HepG2 (cell line): ENCODE results near the gene MED15. TPM values are rescaled to one million over a fixed set of nuclear protein-coding genes. Genes with fewer than 3 reads are reported as not detected.

Experiments
- ATAC-seq: fragments of 200-7000 bp; cut with Tn5 transposase; 3 replicates; pipeline ENCODE4 v1.9.1; 2020; ENCODE audit warnings: mild to moderate bottlenecking, moderate library complexity
- BruUV-seq: library from RNA; stranded (reverse); fragments of 400-500 nt; replicated peaks from 2 replicates; lab custom pipeline; 2021; lab: Mats Ljungman, UMichigan
- CTCF ChIA-PET: fragments of 300-600 bp; formaldehyde crosslinking; extraction: SDS; loops from one replicate; lab custom pipeline; 2021; ENCODE audit warnings: low total read pairs, inconsistent platforms, low intra/inter-chr PET ratio; lab: Yijun Ruan, JAX
- POLR2A ChIA-PET: fragments of 350-600 bp; sonication (Branson Sonifier 250); formaldehyde crosslinking; loops from one replicate; lab custom pipeline; 2020; ENCODE audit warnings: antibody characterized with exemption, inconsistent platforms; lab: Yijun Ruan, JAX
- DNase-seq: peaks from one replicate; pipeline ENCODE4 v3.0.0-alpha.2; 2015; ENCODE audit warnings: low spot score
- FAIRE-seq: peaks from 3 replicates; lab custom pipeline; 2011; peaks lifted over from hg19 to GRCh38; lab: Jason Lieb, UNC
- H2AFZ ChIP-seq: one replicate; pipeline ENCODE4 v1.6.1; 2011; ENCODE audit warnings: low read length, inconsistent platforms
- H3K27ac ChIP-seq: fragments of 300-600 bp; 3 replicates; pipeline ENCODE4 v1.8.0; 2011; ENCODE audit warnings: mixed run types, mild to moderate bottlenecking, mixed read lengths, low read length, inconsistent platforms; ENCODE audit not compliant: insufficient read depth; ENCODE audit errors: extremely low read length
- H3K27me3 ChIP-seq, 2 experiments: fragments of 200-600 bp in 1 of 2; 2 replicates in 1 of 2; 3 replicates in 1 of 2; pipeline versions ENCODE4 v1.6.0 to v1.8.0; 2011; ENCODE audit warnings: low read length in 2 of 2, mild to moderate bottlenecking in 2 of 2, moderate library complexity in 2 of 2, inconsistent platforms in 1 of 2; ENCODE audit not compliant: insufficient read depth in 2 of 2, control insufficient read depth in 1 of 2
- H3K36me3 ChIP-seq, 2 experiments: fragments of 200-600 bp in 1 of 2; replicated peaks in 1 of 2; 2 replicates in 1 of 2; 3 replicates in 1 of 2; pipeline versions ENCODE4 v1.5.1 to v1.8.0; 2011; ENCODE audit warnings: low read length in 2 of 2, inconsistent platforms in 1 of 2; ENCODE audit not compliant: insufficient read depth in 2 of 2, control insufficient read depth in 1 of 2
- H3K4me1 ChIP-seq: 2 replicates; pipeline ENCODE4 v1.5.1; 2012; ENCODE audit warnings: low read length, inconsistent platforms; ENCODE audit not compliant: insufficient read depth
- H3K4me2 ChIP-seq: 2 replicates; pipeline ENCODE4 v1.6.0; 2011; ENCODE audit warnings: low read depth, low read length, inconsistent platforms
- H3K4me3 ChIP-seq, 3 experiments: fragments of 200-600 bp in 1 of 3; sonication (generic), shearing (Covaris generic) in 1 of 3; replicated peaks in 1 of 3; 2 replicates each; pipeline ENCODE4 v1.5.1; 2011 to 2016; ENCODE audit warnings: low read length in 3 of 3, inconsistent platforms in 2 of 3, low read depth in 2 of 3, mild to moderate bottlenecking in 2 of 3, control low read depth in 1 of 3, mixed read lengths in 1 of 3; ENCODE audit not compliant: insufficient read depth in 1 of 3
- H3K79me2 ChIP-seq: one replicate; pipeline ENCODE4 v1.6.1; 2011; ENCODE audit warnings: low read length, inconsistent platforms; ENCODE audit not compliant: insufficient read depth
- H3K9ac ChIP-seq: 2 replicates; pipeline ENCODE4 v1.6.0; 2011; ENCODE audit warnings: mild to moderate bottlenecking, low read depth, low read length, inconsistent platforms; ENCODE audit not compliant: insufficient read depth
- H3K9me3 ChIP-seq: 2 replicates; pipeline ENCODE4 v1.5.1; 2012; ENCODE audit warnings: mild to moderate bottlenecking, low read length
- H4K20me1 ChIP-seq: 2 replicates; pipeline ENCODE4 v1.6.0; 2011; ENCODE audit warnings: inconsistent platforms, mild to moderate bottlenecking, low read length, moderate library complexity; ENCODE audit not compliant: insufficient read depth
- FOSL2 ChIP-seq: sonication (generic); formaldehyde crosslinking; IDR thresholded peaks from 2 replicates; pipeline ENCODE4 v1.4.0; 2020; ENCODE audit warnings: missing genetic modification reagents
- ZKSCAN8 ChIP-seq: IDR thresholded peaks from 2 replicates; pipeline ENCODE4 v1.6.1; 2016; ENCODE audit warnings: borderline replicate concordance, missing genetic modification reagents, missing compliant biosample characterization
- ZMYM4 ChIP-seq: sonication (generic); formaldehyde crosslinking; IDR thresholded peaks from 2 replicates; pipeline ENCODE4 v1.8.1; 2023; ENCODE audit warnings: mild to moderate bottlenecking, missing genetic modification reagents
- WGBS: methylation state at CpG from one replicate; pipeline ENCODE4 v1.1.6; 2017; ENCODE audit warnings: low lambda C conversion rate; 5-methylcytosine and 5-hydroxymethylcytosine counted together
- in situ Hi-C: cut with HindIII; loops from 2 replicates; pipeline ENCODE4 v1.10.0; 2017; ENCODE audit warnings: low pct_unique_long_range_greater_than_20kb; ENCODE audit not compliant: extremely low pct_ligation_motif_present
- intact Hi-C: fragments of 100-400 bp; cut with micrococcal nuclease; formaldehyde crosslinking; loops from one replicate; pipeline ENCODE4 v1.10.0; 2022; ENCODE audit not compliant: unreplicated experiment
- polyA plus RNA-seq, 8 experiments: library from polyadenylated mRNA; depleted of rRNA in 3 of 8; stranded (reverse) in 7 of 8; unstranded in 1 of 8; fragments of >200 nt; fragmentation: Illumina TruSeq in 4 of 8; extraction: Trizol in 4 of 8; gene quantifications; 2 replicates each; pipeline versions ENCODE4 v1.2.1 to v1.2.3, GENCODE V29; 2011 to 2016; ENCODE audit warnings: low read depth in 4 of 8, missing spikeins in 1 of 8, mixed read lengths in 1 of 8; ENCODE audit not compliant: insufficient read depth in 1 of 8
- total RNA-seq, 5 experiments: library from RNA; depleted of rRNA; stranded (reverse); fragments of >200 nt; fragmentation: Illumina TruSeq; extraction: Trizol; gene quantifications; 2 replicates each; pipeline ENCODE4 v1.2.3, GENCODE V29; 2016; ENCODE audit warnings: low read depth in 1 of 5
- TF ChIP-seq, protein P1 (sequence below): sonication (generic); formaldehyde crosslinking; IDR thresholded peaks from 2 replicates; pipeline ENCODE4 v1.4.0; 2020; ENCODE audit warnings: missing genetic modification reagents, borderline replicate concordance

The MED15 gene
- total and polyA plus RNA-seq, 2 of the 13 experiments (the other 11 are each of a cell fraction or from before 2014, with no cell fraction given), result 14.3 to 27.0 TPM

DNA sequence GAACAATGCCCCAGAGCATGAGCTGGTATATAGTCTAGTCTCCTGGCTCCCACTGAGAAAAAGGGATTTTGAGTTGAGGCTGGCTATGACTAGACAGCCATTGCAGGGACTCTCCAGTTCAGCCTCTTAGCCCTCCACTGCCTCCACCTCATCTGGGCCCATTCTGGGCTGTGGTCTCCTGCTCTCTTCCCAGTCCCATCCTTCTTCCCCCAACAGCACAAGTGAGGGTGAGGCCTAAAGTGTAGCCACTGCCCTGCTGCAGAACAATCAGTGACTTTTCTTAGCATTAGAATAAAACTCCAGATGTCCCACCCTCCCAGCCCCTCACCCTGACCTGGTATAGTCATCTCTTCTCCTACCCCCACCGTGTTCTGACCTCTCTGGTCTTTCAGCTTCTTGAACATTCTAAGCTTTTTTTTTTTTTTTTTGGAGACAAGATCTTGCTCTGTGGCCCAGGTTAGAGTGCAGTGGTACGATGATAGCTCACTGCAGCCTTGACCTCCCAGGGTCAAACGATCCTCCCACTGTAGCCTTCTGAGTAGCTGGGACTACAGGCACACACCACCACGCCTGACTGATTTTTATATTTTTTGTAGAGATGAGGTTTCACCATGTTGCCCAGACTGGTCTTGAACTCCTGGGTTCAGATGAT, 4.3 kb downstream of the MED15 start (continued):
- 0 out of 2 replicates have a peak, but pooled peaks have one; percentile 16 for TF ChIP-seq ZMYM4

DNA sequence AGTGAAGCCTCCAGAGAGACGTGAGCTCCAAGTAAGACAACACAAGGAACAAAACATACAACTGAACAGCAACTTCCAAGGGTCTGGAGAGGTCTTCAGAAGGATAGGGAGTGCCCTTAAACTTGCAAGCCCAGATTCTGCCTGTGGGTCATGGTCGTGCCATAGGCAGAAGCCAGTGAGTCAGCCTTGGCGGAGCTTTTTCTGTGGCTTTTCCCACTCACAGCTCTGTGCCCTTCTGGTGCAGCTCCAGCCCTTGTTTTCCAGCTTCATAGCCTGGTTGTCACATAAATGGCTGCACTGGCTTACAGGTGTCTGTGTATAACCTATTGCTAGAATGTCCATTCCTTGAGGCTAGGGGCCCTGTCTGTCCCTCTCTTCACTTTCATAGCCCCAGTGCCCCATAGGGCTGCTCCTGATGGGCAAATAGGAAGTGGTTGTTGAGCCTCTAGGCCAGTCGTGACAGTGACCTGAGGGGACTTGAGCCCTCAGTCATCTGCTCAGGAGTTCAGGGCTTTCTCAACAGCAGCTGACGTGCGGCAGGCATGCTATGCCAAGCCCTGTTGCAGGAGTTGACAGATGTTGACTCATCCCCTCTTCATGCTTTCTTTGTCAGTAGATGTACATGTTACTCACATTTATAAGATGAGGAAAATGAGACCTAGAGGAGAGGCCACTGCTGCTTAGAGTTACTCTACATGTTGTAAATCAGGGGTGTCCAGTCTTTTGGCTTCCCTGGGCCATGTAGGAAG, 7.4 kb downstream of the MED15 start:
- TF ChIP-seq, protein P1, sequence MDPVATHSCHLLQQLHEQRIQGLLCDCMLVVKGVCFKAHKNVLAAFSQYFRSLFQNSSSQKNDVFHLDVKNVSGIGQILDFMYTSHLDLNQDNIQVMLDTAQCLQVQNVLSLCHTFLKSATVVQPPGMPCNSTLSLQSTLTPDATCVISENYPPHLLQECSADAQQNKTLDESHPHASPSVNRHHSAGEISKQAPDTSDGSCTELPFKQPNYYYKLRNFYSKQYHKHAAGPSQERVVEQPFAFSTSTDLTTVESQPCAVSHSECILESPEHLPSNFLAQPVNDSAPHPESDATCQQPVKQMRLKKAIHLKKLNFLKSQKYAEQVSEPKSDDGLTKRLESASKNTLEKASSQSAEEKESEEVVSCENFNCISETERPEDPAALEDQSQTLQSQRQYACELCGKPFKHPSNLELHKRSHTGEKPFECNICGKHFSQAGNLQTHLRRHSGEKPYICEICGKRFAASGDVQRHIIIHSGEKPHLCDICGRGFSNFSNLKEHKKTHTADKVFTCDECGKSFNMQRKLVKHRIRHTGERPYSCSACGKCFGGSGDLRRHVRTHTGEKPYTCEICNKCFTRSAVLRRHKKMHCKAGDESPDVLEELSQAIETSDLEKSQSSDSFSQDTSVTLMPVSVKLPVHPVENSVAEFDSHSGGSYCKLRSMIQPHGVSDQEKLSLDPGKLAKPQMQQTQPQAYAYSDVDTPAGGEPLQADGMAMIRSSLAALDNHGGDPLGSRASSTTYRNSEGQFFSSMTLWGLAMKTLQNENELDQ, result no peak
- TF ChIP-seq ZKSCAN8 (no peak), FOSL2 (CRISPR knock-in tag) (0 out of 2 replicates have a peak, but pooled peaks have one; percentile 29)
- FAIRE-seq (no peak), ATAC-seq (no peak), DNase-seq (no peak)
- Histone ChIP-seq H3K4me2 (no peak overlapping the region), H3K36me3 (peaks cover 19 to 55% of the 10 kb centered on the region in 2 experiments; a peak in 4 of 5 replicates), H2AFZ (no peak overlapping the region), H3K27ac (no peak overlapping the region), H3K27me3 (no peaks in the 10 kb centered on the region; a peak in 1 of 5 replicates), H3K9me3 (no peaks in the 10 kb centered on the region), H3K4me1 (peaks cover 26% of the 10 kb centered on the region), H3K4me3 (no peak overlapping the region), H4K20me1 (peaks cover 56% of the 10 kb centered on the region), H3K79me2 (peaks cover 87% of the 10 kb centered on the region), H3K9ac (no peak overlapping the region)
- 84% methylated on average over 6 of the region's 6 CpGs for WGBS
- BruUV-seq, result no TSS peak
- intact Hi-C loops, result no loop called here
- CTCF ChIA-PET, result no interaction called here
- POLR2A ChIA-PET, result no interaction called here
- in situ Hi-C loops, result no loop called here
